H9 (cell line): ENCODE measurements around the gene RGS9. TPM values are rescaled to one million over a fixed set of nuclear protein-coding genes. Genes with fewer than 3 reads are reported as not detected.

Source experiments
- DNase-seq: peaks from one replicate; pipeline ENCODE4 v3.0.0-alpha.2; 2017
- H2AFZ ChIP-seq: one replicate; pipeline ENCODE4 v1.6.1; 2013; ENCODE audit warnings: mild to moderate bottlenecking, low read length, control low read depth, moderate library complexity
- H2AK5ac ChIP-seq: 2 replicates; pipeline ENCODE4 v1.6.1; 2013; ENCODE audit warnings: low read length, control low read depth, mixed read lengths; ENCODE audit not compliant: insufficient read length
- H2BK120ac ChIP-seq: one replicate; pipeline ENCODE4 v1.6.1; 2013; ENCODE audit warnings: low read depth, mild to moderate bottlenecking, low read length, control low read depth, inconsistent platforms; ENCODE audit not compliant: poor library complexity, severe bottlenecking
- H2BK12ac ChIP-seq: 2 replicates; pipeline ENCODE4 v1.6.1; 2013; ENCODE audit warnings: low read length, control low read depth, mixed read lengths, low read depth; ENCODE audit not compliant: insufficient read length
- H2BK15ac ChIP-seq: 2 replicates; pipeline ENCODE4 v1.6.1; 2013; ENCODE audit warnings: low read depth, low read length, control low read depth
- H2BK20ac ChIP-seq: one replicate; pipeline ENCODE4 v1.6.1; 2013; ENCODE audit warnings: low read depth, mild to moderate bottlenecking, low read length, control low read depth, inconsistent platforms; ENCODE audit not compliant: poor library complexity, severe bottlenecking
- H2BK5ac ChIP-seq: 2 replicates; pipeline ENCODE4 v1.6.1; 2013; ENCODE audit warnings: low read length, control low read depth, mixed read lengths; ENCODE audit not compliant: insufficient read length
- H3K14ac ChIP-seq: 2 replicates; pipeline ENCODE4 v1.6.1; 2013; ENCODE audit warnings: low read length, control low read depth; ENCODE audit not compliant: insufficient read depth
- H3K18ac ChIP-seq: 2 replicates; pipeline ENCODE4 v1.6.1; 2013; ENCODE audit warnings: low read depth, mild to moderate bottlenecking, mixed read lengths, low read length, control low read depth; ENCODE audit not compliant: insufficient read length
- H3K23ac ChIP-seq: 2 replicates; pipeline ENCODE4 v1.6.1; 2013; ENCODE audit warnings: low read length, control low read depth, mixed read lengths, low read depth; ENCODE audit not compliant: insufficient read length
- H3K23me2 ChIP-seq: 2 replicates; pipeline ENCODE4 v1.6.1; 2013; ENCODE audit warnings: low read depth, mild to moderate bottlenecking, mixed read lengths, low read length, control low read depth; ENCODE audit not compliant: insufficient read length, poor library complexity, severe bottlenecking
- H3K27ac ChIP-seq: 2 replicates; pipeline ENCODE4 v1.5.1; 2013; ENCODE audit warnings: low read length, control low read depth, mixed read lengths, low read depth; ENCODE audit not compliant: insufficient read length
- H3K27me3 ChIP-seq: 2 replicates; pipeline ENCODE4 v1.6.1; 2013; ENCODE audit warnings: low read length, control low read depth, inconsistent platforms; ENCODE audit not compliant: insufficient read depth
- H3K4ac ChIP-seq: 2 replicates; pipeline ENCODE4 v1.6.1; 2013; ENCODE audit warnings: low read depth, mild to moderate bottlenecking, control low read depth, inconsistent platforms, low read length, moderate library complexity
- H3K4me1 ChIP-seq: 2 replicates; pipeline ENCODE4 v1.6.1; 2013; ENCODE audit warnings: low read length, control low read depth, inconsistent platforms; ENCODE audit not compliant: insufficient read depth
- H3K4me2 ChIP-seq: 2 replicates; pipeline ENCODE4 v1.6.1; 2013; ENCODE audit warnings: low read length, control low read depth, mixed read lengths; ENCODE audit not compliant: insufficient read length, insufficient read depth
- H3K56ac ChIP-seq: 2 replicates; pipeline ENCODE4 v1.6.1; 2013; ENCODE audit warnings: low read depth, mild to moderate bottlenecking, mixed read lengths, low read length, control low read depth; ENCODE audit not compliant: insufficient read length
- H3K79me1 ChIP-seq: 2 replicates; pipeline ENCODE4 v1.6.1; 2013; ENCODE audit warnings: low read depth, mild to moderate bottlenecking, moderate library complexity, low read length, control low read depth, inconsistent platforms; ENCODE audit not compliant: insufficient read depth, poor library complexity, severe bottlenecking
- H3K79me2 ChIP-seq: 2 replicates; pipeline ENCODE4 v1.6.1; 2013; ENCODE audit warnings: low read length, control low read depth, inconsistent platforms; ENCODE audit not compliant: insufficient read depth
- H3K9ac ChIP-seq: 2 replicates; pipeline ENCODE4 v1.6.1; 2013; ENCODE audit warnings: low read length, control low read depth, mixed read lengths; ENCODE audit not compliant: insufficient read length; ENCODE audit errors: extremely low read depth
- H3K9me3 ChIP-seq: one replicate; pipeline ENCODE4 v1.6.1; 2013; ENCODE audit warnings: low read depth, low read length, inconsistent platforms; ENCODE audit not compliant: control insufficient read depth
- H3T11ph ChIP-seq: one replicate; pipeline ENCODE4 v1.6.1; 2013; ENCODE audit warnings: mild to moderate bottlenecking, low read length, control low read depth, inconsistent platforms
- H4K20me1 ChIP-seq: one replicate; pipeline ENCODE4 v1.6.1; 2013; ENCODE audit not compliant: control insufficient read depth, insufficient read length, insufficient read depth
- H4K5ac ChIP-seq: 2 replicates; pipeline ENCODE4 v1.6.1; 2013; ENCODE audit warnings: low read depth, mild to moderate bottlenecking, mixed read lengths, low read length, control low read depth; ENCODE audit not compliant: insufficient read length
- H4K8ac ChIP-seq: replicated peaks from 2 replicates; pipeline ENCODE4 v1.6.1; 2013; ENCODE audit warnings: low read length, control low read depth, mixed read lengths, low read depth; ENCODE audit not compliant: insufficient read length
- H4K91ac ChIP-seq: 2 replicates; pipeline ENCODE4 v1.6.1; 2013; ENCODE audit warnings: low read depth, mild to moderate bottlenecking, moderate library complexity, mixed read lengths, low read length, control low read depth; ENCODE audit not compliant: insufficient read length
- H3K27ac Mint-ChIP-seq, 3 experiments: 2 replicates in 2 of 3; 3 replicates in 1 of 3; pipeline ENCODE4 v1.8.0; 2020 to 2021; ENCODE audit warnings: mixed read lengths in 3 of 3, mild to moderate bottlenecking in 1 of 3, moderate library complexity in 1 of 3
- H3K27me3 Mint-ChIP-seq: 2 replicates; pipeline ENCODE4 v1.8.0; 2021; ENCODE audit warnings: low read depth, mild to moderate bottlenecking, moderate library complexity, mixed read lengths
- H3K36me3 Mint-ChIP-seq, 3 experiments: 2 replicates in 2 of 3; 3 replicates in 1 of 3; pipeline ENCODE4 v1.8.0; 2020 to 2021; ENCODE audit warnings: low read depth in 3 of 3, mixed read lengths in 3 of 3; ENCODE audit not compliant: insufficient read depth in 1 of 3
- H3K4me1 Mint-ChIP-seq, 2 experiments: 2 replicates each; pipeline ENCODE4 v1.8.0; 2020; ENCODE audit warnings: mixed read lengths in 2 of 2
- H3K4me3 Mint-ChIP-seq, 2 experiments: 2 replicates in 1 of 2; 3 replicates in 1 of 2; pipeline ENCODE4 v1.8.0; 2020 to 2021; ENCODE audit warnings: mild to moderate bottlenecking in 2 of 2, mixed read lengths in 2 of 2, moderate library complexity in 1 of 2
- H3K9me3 Mint-ChIP-seq, 2 experiments: 2 replicates in 1 of 2; 3 replicates in 1 of 2; pipeline ENCODE4 v1.8.0; 2020; ENCODE audit warnings: mild to moderate bottlenecking in 2 of 2, mixed read lengths in 2 of 2, moderate library complexity in 1 of 2
- WGBS: extraction: QIAGEN DNeasy Blood & Tissue Kit; methylation state at CpG from one replicate; pipeline ENCODE4 v1.1.7; 2013; ENCODE audit warnings: missing lambda C conversion rate, low lambda C conversion rate, mixed read lengths; ENCODE audit not compliant: insufficient read length; ENCODE audit errors: extremely low coverage; 5-methylcytosine and 5-hydroxymethylcytosine counted together
- total RNA-seq: library from RNA; stranded (reverse); gene quantifications from 2 replicates; pipeline ENCODE4 v1.2.1, GENCODE V29; 2021
- TF ChIP-seq, protein P1 (sequence below): fragments of 200-600 bp; sonication (generic); conservative IDR thresholded peaks from 3 replicates; pipeline ENCODE4 v1.8.0; 2021; ENCODE audit warnings: antibody characterized with exemption, mild to moderate bottlenecking

Gene RGS9
- total RNA-seq, 1 experiment from 2014 or later, result 12.0 TPM

- Histone ChIP-seq H3K23me2 (no peaks in the 10 kb centered on the region), H3K14ac (no peak overlapping the region), H3K79me1 (no peaks in the 10 kb centered on the region), H4K8ac (no peak overlapping the region), H2BK15ac (no peak overlapping the region), H3K9ac (no peak overlapping the region), H3K27ac (no peak overlapping the region), H3K23ac (no peak overlapping the region), H4K5ac (no peak overlapping the region), H3K4me1 (no peaks in the 10 kb centered on the region), H2BK12ac (no peak overlapping the region), H3K4me2 (no peak overlapping the region), H3T11ph (no peak overlapping the region), H2BK20ac (no peak overlapping the region), H3K4ac (no peak overlapping the region), H3K27me3 (no peaks in the 10 kb centered on the region), H2AFZ (no peak overlapping the region), H3K56ac (no peak overlapping the region), H2BK5ac (no peak overlapping the region), H4K20me1 (no peaks in the 10 kb centered on the region), H3K79me2 (no peaks in the 10 kb centered on the region), H2BK120ac (no peak overlapping the region), H4K91ac (no peak overlapping the region), H3K9me3 (no peaks in the 10 kb centered on the region), H2AK5ac (no peak overlapping the region), H3K18ac (no peak overlapping the region)
- WGBS, result no CpG with 5 or more reads among the region's 7 CpGs
- peaks cover 0 to 4% of the 10 kb centered on the region in 2 experiments; a peak in 2 of 4 replicates for H3K4me1 Mint-ChIP-seq
- TF ChIP-seq, protein P1, sequence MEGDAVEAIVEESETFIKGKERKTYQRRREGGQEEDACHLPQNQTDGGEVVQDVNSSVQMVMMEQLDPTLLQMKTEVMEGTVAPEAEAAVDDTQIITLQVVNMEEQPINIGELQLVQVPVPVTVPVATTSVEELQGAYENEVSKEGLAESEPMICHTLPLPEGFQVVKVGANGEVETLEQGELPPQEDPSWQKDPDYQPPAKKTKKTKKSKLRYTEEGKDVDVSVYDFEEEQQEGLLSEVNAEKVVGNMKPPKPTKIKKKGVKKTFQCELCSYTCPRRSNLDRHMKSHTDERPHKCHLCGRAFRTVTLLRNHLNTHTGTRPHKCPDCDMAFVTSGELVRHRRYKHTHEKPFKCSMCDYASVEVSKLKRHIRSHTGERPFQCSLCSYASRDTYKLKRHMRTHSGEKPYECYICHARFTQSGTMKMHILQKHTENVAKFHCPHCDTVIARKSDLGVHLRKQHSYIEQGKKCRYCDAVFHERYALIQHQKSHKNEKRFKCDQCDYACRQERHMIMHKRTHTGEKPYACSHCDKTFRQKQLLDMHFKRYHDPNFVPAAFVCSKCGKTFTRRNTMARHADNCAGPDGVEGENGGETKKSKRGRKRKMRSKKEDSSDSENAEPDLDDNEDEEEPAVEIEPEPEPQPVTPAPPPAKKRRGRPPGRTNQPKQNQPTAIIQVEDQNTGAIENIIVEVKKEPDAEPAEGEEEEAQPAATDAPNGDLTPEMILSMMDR, result peak; percentile 50; the same call in 2 of the 3 replicates
- H3K36me3 Mint-ChIP-seq, result no peaks in the 10 kb centered on the region; a peak in 1 of 7 replicates
- peak overlapping the region in 1 of 3 experiments; percentile 51; a peak in 1 of 7 replicates for H3K27ac Mint-ChIP-seq
- H3K27me3 Mint-ChIP-seq, result peaks cover 2% of the 10 kb centered on the region; the same call in 1 of the 2 replicates
- H3K9me3 Mint-ChIP-seq, result no peaks in the 10 kb centered on the region
- H3K4me3 Mint-ChIP-seq, result no peak overlapping the region
- DNase-seq, result no peak
Observed at GRCh38 chr17:65093930-65094329, 43.2 kb upstream of the RGS9 start.
